Hypothalamus (tissue), 51 donors: ENCODE data around the gene CHST9.
"Not testable (repeated sequence)": the region's sequence is repeated elsewhere in the genome, so short reads cannot be mapped to it uniquely, and the experiment has no call there.

Source experiments
- DNase-seq, 51 donors: peaks; one replicate each; lab custom pipeline; 2025; lab: John Stamatoyannopoulos, UW

The CHST9 gene

GRCh38 chr18:27185025-27185763 lies at the start of gene CHST9:
Gene CHST9 (minus strand): TSS chr18:27185308. CDS start chr18:27142809, 42,499 bp downstream.
- DNase-seq: peak in 24 of 51 donors; percentile 1 to 48 (median 18)

GRCh38 chr18:27232355-27232754 lies 47.2 kb upstream of the CHST9 start:
- DNase-seq: not testable (repeated sequence)

GRCh38 chr18:27231671-27232070 lies 46.6 kb upstream of the CHST9 start:
- not testable (repeated sequence) for DNase-seq

- DNase-seq: not testable (repeated sequence)
Measured at GRCh38 chr18:27231221-27231620, 46.1 kb upstream of the CHST9 start.

GRCh38 chr18:27227721-27228120 lies 42.6 kb upstream of the CHST9 start:
- no peak for DNase-seq

GRCh38 chr18:27226556-27227075 lies 41.5 kb upstream of the CHST9 start:
- no peak for DNase-seq

GRCh38 chr18:27225947-27226481 lies 40.9 kb upstream of the CHST9 start:
- no peak for DNase-seq

- DNase-seq: no peak
Measured at GRCh38 chr18:27223526-27224291, 38.6 kb upstream of the CHST9 start.

GRCh38 chr18:27214831-27215230 lies 29.7 kb upstream of the CHST9 start:
- DNase-seq: no peak

- no peak for DNase-seq
Measured at GRCh38 chr18:27213123-27213717, 28.1 kb upstream of the CHST9 start.

GRCh38 chr18:27211569-27211968 lies 26.5 kb upstream of the CHST9 start:
- no peak for DNase-seq

- no peak for DNase-seq
Measured at GRCh38 chr18:27206411-27206810, 21.3 kb upstream of the CHST9 start.

GRCh38 chr18:27202741-27203140 lies 17.6 kb upstream of the CHST9 start:
- no peak for DNase-seq

- DNase-seq: no peak
Measured at GRCh38 chr18:27198036-27198435, 12.9 kb upstream of the CHST9 start.

- no peak for DNase-seq
Measured at GRCh38 chr18:27188309-27188708, 3.2 kb upstream of the CHST9 start.

- no peak for DNase-seq
Measured at GRCh38 chr18:27185897-27186296, 789 bp upstream of the CHST9 start.

GRCh38 chr18:27184115-27185024 lies 738 bp downstream of the CHST9 start:
- peak in 10 of 51 donors; percentile 1 to 15 (median 3) for DNase-seq

GRCh38 chr18:27181726-27182125 lies 3.4 kb downstream of the CHST9 start:
- DNase-seq: no peak

GRCh38 chr18:27178424-27178823 lies 6.7 kb downstream of the CHST9 start:
- no peak for DNase-seq

GRCh38 chr18:27175914-27176313 lies 9.2 kb downstream of the CHST9 start:
- no peak for DNase-seq
